GM19455 (cell line): Measurements from ENCODE around the gene PABPC1L2B.
"Not testable (repeated sequence)": the region's sequence is repeated elsewhere in the genome, so short reads cannot be mapped to it uniquely, and the experiment has no call there.

Experiments used
- ATAC-seq: cut with Tn5 transposase; IDR thresholded peaks from one replicate; pipeline ENCODE4 v1.9.1; 2021; ENCODE audit not compliant: unreplicated experiment

Gene PABPC1L2B

GRCh38 chrX:73002733-73003132 is at the start of gene PABPC1L2B:
TSS of gene PABPC1L2B (plus strand) at chrX:73002939. CDS start at chrX:73003643, 704 bp downstream.
- not testable (repeated sequence) for ATAC-seq

GRCh38 chrX:72959971-72960370 is 42.8 kb upstream of the PABPC1L2B start:
- ATAC-seq: not testable (repeated sequence)

DNA sequence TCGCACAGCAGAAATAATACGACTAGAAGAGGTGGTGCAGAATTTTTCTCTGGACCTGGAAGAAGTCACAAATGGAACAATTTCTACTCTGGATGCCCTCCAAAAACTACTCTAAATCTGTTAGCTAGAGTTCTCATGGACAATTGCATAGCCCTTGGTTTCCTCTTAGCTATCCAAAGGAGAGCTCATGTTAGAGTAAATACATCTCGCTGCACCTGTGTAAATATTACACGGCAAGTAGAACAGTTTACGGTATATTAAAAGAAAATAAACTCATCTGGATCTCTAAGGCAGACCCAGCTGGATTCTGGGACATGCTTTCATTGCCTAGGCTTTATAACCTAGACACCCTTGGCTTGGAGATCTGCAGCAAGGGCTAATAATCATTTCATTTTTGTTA is 30.9 kb upstream of the PABPC1L2B start:
- ATAC-seq: not testable (repeated sequence)

DNA sequence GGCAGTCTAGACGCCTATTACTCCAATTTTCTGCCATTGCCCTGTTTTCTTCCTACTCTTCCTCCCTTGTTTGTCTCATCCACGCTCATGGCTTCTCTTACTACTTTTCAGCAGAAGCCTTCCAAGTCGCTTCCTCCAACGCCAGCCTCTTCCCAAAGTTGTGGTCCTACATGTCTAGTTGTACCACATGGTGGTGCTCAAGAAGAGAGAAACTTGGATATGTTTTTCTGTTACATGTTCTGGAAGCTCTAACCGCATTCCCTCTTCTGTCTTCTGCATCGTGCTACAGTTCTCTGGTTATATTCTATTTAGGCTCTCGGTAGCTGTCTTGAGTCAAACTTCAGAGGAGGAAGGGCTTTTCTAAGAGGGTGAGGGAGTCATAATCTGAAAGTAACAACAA is 27.9 kb upstream of the PABPC1L2B start:
- ATAC-seq: not testable (repeated sequence)

- not testable (repeated sequence) for ATAC-seq
These were observed 21.8 kb upstream of the PABPC1L2B start for GRCh38 chrX:72980894-72981469.

DNA sequence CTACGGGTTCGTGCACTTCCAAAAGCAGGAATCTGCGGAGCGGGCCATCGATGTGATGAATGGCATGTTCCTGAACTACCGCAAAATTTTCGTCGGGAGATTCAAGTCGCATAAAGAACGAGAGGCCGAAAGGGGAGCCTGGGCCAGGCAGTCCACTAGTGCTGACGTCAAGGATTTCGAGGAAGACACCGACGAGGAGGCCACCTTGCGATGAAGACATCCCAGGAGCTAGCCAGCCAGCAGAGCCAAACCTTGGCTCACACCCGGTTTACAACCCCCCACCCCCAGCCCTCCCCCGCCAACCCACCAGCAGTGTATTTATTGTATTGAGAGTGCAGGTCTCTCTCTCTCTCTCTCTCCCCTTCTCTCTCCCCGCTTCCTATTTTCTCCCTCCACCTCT is 1.3 kb downstream of the PABPC1L2B start:
- not testable (repeated sequence) for ATAC-seq

DNA sequence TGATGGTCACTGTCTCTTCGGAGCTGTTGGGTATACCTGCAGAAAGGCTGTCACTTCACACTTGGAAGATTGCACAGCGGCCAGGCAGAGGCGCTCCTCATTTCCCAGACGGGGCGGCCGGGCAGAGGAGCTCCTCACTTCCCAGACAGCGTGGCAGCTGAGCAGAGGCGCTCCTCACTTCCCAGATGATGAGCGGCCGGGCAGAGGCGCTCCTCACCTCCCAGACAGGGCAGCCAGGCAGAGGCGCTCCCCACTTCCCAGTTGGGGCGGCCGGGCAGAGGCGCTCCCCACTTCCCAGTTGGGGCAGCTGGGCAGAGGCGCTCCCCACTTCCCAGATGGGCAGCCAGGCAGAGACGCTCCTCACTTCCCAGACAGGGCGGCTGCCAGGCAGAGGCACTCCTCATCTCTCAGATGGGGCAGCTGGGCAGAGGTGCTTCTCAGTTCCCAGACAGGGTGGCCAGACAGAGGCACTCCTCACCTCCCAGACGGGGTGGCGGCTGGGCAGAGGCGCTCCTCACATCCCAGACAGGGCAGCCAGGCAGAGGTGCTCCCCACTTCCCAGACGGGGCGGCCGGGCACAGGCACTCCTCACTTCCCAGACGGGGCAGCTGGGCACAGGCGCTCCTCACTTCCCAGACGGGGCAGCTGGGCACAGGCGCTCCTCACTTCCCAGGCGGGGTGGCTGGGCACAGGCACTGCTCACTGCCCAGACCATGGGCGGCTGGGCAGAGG is 18.8 kb downstream of the PABPC1L2B start:
- no peak for ATAC-seq

- ATAC-seq: not testable (repeated sequence)
These were observed 19.3 kb downstream of the PABPC1L2B start for GRCh38 chrX:73022093-73022445.

DNA sequence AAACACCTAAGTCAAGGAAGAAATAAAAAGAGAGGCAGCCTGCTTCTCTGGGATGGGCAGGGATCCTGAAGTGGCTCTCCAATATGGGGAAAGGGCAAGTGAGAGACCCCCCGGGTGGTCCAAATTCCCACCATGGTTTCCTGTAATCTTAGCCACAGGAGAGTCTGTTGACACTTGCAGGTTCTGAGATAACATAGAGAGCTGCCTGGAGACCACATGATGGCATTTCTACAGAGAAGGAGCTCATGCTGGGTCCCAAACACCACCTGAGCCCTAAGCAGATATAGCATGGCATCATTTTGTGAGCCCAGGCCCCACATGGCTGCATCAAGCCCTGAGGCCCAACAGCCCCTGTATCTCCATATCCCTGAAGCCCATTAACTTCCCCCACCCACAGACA is 26.1 kb downstream of the PABPC1L2B start:
- no peak for ATAC-seq
